Measurements from ENCODE around the gene ENOX1.

Gene ENOX1

DNA sequence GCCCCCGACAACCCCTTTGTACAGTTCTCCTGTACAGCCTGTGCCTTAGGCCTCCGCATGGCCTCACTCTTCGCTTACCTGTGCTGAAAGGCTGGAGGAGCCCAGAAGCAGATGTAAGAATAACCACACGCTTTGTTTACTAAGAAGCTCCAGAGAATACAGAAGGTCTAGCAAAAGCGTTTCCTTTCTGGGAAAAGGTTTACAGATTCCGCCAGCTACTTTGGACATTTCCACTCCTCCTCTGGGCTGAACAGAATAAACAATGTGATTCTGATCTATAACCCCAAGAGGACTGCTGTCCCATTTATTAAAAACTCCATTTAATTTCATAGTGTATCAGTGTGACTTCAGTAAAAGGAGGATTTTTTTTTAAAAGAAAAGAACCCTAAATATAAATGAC, 424.2 kb downstream of the ENOX1 start:
- TF ChIP-seq, protein P1, sequence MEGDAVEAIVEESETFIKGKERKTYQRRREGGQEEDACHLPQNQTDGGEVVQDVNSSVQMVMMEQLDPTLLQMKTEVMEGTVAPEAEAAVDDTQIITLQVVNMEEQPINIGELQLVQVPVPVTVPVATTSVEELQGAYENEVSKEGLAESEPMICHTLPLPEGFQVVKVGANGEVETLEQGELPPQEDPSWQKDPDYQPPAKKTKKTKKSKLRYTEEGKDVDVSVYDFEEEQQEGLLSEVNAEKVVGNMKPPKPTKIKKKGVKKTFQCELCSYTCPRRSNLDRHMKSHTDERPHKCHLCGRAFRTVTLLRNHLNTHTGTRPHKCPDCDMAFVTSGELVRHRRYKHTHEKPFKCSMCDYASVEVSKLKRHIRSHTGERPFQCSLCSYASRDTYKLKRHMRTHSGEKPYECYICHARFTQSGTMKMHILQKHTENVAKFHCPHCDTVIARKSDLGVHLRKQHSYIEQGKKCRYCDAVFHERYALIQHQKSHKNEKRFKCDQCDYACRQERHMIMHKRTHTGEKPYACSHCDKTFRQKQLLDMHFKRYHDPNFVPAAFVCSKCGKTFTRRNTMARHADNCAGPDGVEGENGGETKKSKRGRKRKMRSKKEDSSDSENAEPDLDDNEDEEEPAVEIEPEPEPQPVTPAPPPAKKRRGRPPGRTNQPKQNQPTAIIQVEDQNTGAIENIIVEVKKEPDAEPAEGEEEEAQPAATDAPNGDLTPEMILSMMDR (IDR thresholded peaks at IDR 0.05) = no peak
- no peak overlapping the region for H3K4me3 ChIP-seq
- H3K9me3 ChIP-seq = no peaks in the 10 kb centered on the region
- H3K27ac ChIP-seq = no peak overlapping the region
- no peaks in the 10 kb centered on the region for H3K36me3 ChIP-seq
- intact Hi-C loops (cut with DNase I; ENCODE audit: low total_unique reads) = no loop called here
- DNase-seq = no peak
- peaks cover 0 to 16% (median 6%) of the 10 kb centered on the region in 4 donors for H3K4me1 ChIP-seq
- no peaks in the 10 kb centered on the region for H3K27me3 ChIP-seq

DNA sequence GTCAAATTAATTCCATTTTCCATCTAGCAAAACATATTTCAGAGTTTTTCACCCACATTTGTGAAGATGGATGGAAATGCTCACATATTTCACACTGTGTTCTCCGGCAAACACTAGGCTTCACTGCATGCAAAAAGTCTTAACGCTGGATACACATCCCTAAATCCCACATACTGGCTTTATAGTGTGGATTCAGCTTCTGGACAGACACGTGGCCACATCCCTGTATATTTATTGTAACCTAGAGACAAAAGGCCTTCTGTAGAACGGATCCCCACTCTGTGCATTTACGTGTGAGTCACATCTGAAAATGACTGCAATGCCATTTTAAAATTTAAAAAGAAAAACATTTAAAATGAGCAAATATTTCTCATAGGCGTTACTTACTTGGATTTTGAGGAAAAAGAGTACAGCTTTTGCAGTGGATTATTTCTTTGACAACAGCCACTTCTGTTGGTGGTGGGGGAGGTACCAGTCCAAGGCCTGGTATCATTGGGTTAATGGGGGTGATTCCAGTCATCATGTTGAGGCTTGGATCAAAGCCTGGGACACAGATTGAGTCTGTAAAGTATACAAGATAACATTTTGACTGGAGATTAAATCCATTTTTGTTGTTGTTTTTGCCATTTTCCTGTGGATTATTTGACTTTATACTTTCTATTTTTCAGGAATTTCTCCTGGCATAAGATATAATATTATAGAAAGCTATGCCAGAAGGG, 425.7 kb downstream of the ENOX1 start:
- no peak for DNase-seq
- TF ChIP-seq, protein P1 (IDR thresholded peaks at IDR 0.05) = no peak
- peaks cover 0 to 15% (median 6%) of the 10 kb centered on the region in 4 donors for H3K4me1 ChIP-seq
- intact Hi-C loops (cut with DNase I; ENCODE audit: low total_unique reads) = no loop called here
- H3K4me3 ChIP-seq = no peak overlapping the region
- H3K9me3 ChIP-seq = no peaks in the 10 kb centered on the region
- no peaks in the 10 kb centered on the region for H3K27me3 ChIP-seq
- H3K36me3 ChIP-seq = no peaks in the 10 kb centered on the region
- no peak overlapping the region for H3K27ac ChIP-seq

DNA sequence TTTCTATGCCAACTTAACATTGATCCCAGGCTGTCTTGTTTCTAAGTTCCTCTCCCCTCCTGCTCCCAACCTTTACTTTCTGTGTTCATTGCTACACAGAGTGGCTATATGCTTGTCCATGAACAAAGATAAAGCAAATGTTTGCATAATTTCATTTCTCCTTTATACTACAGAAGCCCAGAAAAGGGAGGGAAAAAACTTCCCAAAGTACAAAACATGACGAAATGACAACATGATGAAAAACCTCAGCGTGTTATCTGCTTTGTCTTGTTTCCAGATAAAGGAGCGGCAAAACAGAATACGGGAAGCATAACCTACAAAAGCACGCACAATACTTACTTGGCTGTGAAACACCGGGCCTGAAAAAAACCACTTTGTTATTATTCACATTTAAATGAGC, 426.6 kb downstream of the ENOX1 start:
- DNase-seq = no peak
- no peaks in the 10 kb centered on the region for H3K9me3 ChIP-seq
- TF ChIP-seq, protein P1 (IDR thresholded peaks at IDR 0.05) = no peak
- intact Hi-C loops (cut with DNase I; ENCODE audit: low total_unique reads) = no loop called here
- no peaks in the 10 kb centered on the region for H3K27me3 ChIP-seq
- H3K4me3 ChIP-seq = no peak overlapping the region
- H3K27ac ChIP-seq = no peak overlapping the region
- H3K36me3 ChIP-seq = no peaks in the 10 kb centered on the region
- peaks cover 0 to 15% (median 4%) of the 10 kb centered on the region in 4 donors for H3K4me1 ChIP-seq

DNA sequence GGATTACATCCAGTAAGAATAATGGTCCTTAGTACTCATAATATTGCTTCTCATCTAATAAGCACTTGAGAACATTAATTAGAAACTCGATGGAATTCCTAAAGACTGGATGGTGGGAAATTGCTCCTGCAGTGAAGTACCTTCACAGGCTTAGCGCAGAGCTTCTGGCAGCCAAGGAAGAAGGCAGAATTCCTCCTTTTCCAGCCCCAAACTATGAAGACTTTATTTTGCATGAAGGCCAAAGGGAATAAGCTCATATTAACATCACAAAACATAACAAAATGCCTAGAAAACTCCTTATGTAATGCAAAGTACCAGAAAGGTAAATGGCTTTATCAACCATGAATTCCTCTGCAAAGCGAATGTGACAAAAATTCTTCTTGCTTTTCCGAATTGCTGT, 427.2 kb downstream of the ENOX1 start:
- H3K9me3 ChIP-seq = no peaks in the 10 kb centered on the region
- no peaks in the 10 kb centered on the region for H3K36me3 ChIP-seq
- intact Hi-C loops (cut with DNase I; ENCODE audit: low total_unique reads) = no loop called here
- TF ChIP-seq, protein P1 (IDR thresholded peaks at IDR 0.05) = no peak
- H3K27ac ChIP-seq = no peak overlapping the region
- H3K27me3 ChIP-seq = no peaks in the 10 kb centered on the region
- no peak for DNase-seq
- H3K4me3 ChIP-seq = no peak overlapping the region
- H3K4me1 ChIP-seq = peaks cover 0 to 13% (median 1%) of the 10 kb centered on the region in 4 donors

DNA sequence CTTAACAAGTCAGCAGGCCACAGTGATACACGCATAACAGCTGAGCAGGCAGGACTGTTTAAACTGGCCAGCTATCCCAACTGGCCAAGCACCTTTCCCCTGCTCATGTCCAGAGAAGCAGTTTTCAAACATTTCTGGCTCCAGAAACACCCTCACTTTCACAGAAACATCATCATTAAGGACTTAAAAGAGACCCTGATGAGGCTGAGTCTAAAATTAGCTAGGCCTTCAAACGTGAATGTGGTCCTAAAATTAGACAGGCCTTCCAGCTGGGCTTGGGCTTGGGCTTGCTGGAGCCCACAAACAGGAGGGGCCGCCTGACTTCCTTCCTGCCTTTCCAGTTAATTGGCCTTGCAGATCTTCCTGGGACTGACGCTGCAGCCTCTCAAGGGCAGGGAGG, 429.2 kb downstream of the ENOX1 start:
- DNase-seq = no peak
- H3K27ac ChIP-seq = no peak overlapping the region
- intact Hi-C loops (cut with DNase I; ENCODE audit: low total_unique reads) = no loop called here
- H3K27me3 ChIP-seq = no peaks in the 10 kb centered on the region
- no peaks in the 10 kb centered on the region for H3K36me3 ChIP-seq
- H3K4me1 ChIP-seq = no peaks in the 10 kb centered on the region
- H3K9me3 ChIP-seq = no peaks in the 10 kb centered on the region
- no peak overlapping the region for H3K4me3 ChIP-seq
- TF ChIP-seq, protein P1 (IDR thresholded peaks at IDR 0.05) = no peak

Data from tibial artery (tissue), 4 donors.